RWPE1 (cell line): ENCODE results near the gene FALEC.
A peak's percentile ranks its signal among the peaks of the same experiment; 100 is the strongest.

Source experiments
- CTCF ChIA-PET: fragments of 350-600 bp; sonication (Branson Sonifier 250); formaldehyde crosslinking; extraction: SDS; loops from one replicate; lab custom pipeline; 2021; lab: Yijun Ruan, JAX
- POLR2A ChIA-PET: fragments of 400-600 bp; formaldehyde crosslinking; extraction: SDS; loops from one replicate; lab custom pipeline; 2020; ENCODE audit warnings: antibody characterized with exemption; ENCODE audit not compliant: low non-redundant PET; lab: Yijun Ruan, JAX
- DNase-seq: peaks from one replicate; pipeline ENCODE4 v3.0.0; 2012; ENCODE audit warnings: low spot score
- H3K27ac ChIP-seq: fragments of 450-650 bp; 2 replicates; pipeline ENCODE4 v1.5.1; 2017
- CTCF ChIP-seq: fragments of 450-650 bp; conservative IDR thresholded peaks from 2 replicates; pipeline ENCODE4 v1.5.1; 2017; ENCODE audit warnings: low read depth, mild to moderate bottlenecking

Gene FALEC

DNA sequence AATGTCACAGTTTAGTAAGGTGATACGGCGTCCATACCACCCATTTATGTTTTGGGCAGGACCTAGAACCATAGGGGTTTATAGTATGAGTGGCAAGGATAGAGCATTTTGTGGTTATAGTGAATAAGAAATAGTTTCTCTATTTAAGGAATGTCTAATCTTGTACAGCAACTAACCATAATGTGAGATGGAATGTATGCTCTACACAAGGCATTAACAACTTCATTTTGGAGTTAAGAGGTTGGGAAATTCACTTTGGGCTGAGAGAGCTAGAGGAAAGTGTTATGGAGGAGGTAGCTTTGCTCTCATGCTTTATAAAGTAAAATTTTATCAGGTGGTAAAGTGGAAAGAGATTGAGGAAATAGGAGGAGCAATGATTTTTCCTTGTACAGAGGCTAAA, 66.8 kb downstream of the FALEC start:
- ChIA-PET CTCF (interaction anchor here (0.7 kb wide), 1 partner anchor 236 kb away, joined by 4 read pairs; no protein-coding TSS in a partner anchor), POLR2A (no interaction called here)

More for the DNA sequence above, 66.8 kb downstream of the FALEC start:
- no peak for DNase-seq
- TF ChIP-seq CTCF: no peak
- peak overlapping the region; percentile 98; the same call in 1 of the 2 replicates for H3K27ac ChIP-seq
